Mesothelial cell of epicardium (in vitro differentiated cells): ENCODE data around the gene TCTN3. TPM values are rescaled to one million over a fixed set of nuclear protein-coding genes. Genes with fewer than 3 reads are reported as not detected.
A peak's percentile ranks its signal among the peaks of the same experiment; 100 is the strongest.
"Not testable (repeated sequence)": the region's sequence is repeated elsewhere in the genome, so short reads cannot be mapped to it uniquely, and the experiment has no call there.

Experiments used
- DNase-seq, 2 experiments: peaks; one replicate each; pipeline ENCODE4 v3.0.0; 2021; ENCODE audit warnings: low spot score in 2 of 2; ENCODE audit not compliant: unreplicated experiment in 2 of 2
- H3K27ac Mint-ChIP-seq: 2 replicates; pipeline ENCODE4 v1.8.0; 2021; ENCODE audit warnings: mixed read lengths
- H3K27me3 Mint-ChIP-seq: 2 replicates; pipeline ENCODE4 v1.8.0; 2021; ENCODE audit warnings: low read depth, mixed read lengths
- H3K36me3 Mint-ChIP-seq: 2 replicates; pipeline ENCODE4 v1.8.0; 2021; ENCODE audit warnings: mixed read lengths
- H3K4me1 Mint-ChIP-seq: 2 replicates; pipeline ENCODE4 v1.8.0; 2021; ENCODE audit warnings: mixed read lengths
- H3K4me3 Mint-ChIP-seq: 2 replicates; pipeline ENCODE4 v1.8.0; 2021; ENCODE audit warnings: mild to moderate bottlenecking, moderate library complexity, mixed read lengths
- H3K9me3 Mint-ChIP-seq: 2 replicates; pipeline ENCODE4 v1.8.0; 2021; ENCODE audit warnings: mixed read lengths
- CTCF ChIP-seq: fragments of 200-600 bp; sonication (generic); IDR thresholded peaks from one replicate; pipeline ENCODE4 v1.5.0; 2021; ENCODE audit warnings: antibody characterized with exemption; ENCODE audit not compliant: unreplicated experiment
- total RNA-seq: library from RNA; stranded (reverse); gene quantifications from 3 replicates; pipeline ENCODE4 v1.2.1, GENCODE V29; 2021

The TCTN3 gene, protein sequence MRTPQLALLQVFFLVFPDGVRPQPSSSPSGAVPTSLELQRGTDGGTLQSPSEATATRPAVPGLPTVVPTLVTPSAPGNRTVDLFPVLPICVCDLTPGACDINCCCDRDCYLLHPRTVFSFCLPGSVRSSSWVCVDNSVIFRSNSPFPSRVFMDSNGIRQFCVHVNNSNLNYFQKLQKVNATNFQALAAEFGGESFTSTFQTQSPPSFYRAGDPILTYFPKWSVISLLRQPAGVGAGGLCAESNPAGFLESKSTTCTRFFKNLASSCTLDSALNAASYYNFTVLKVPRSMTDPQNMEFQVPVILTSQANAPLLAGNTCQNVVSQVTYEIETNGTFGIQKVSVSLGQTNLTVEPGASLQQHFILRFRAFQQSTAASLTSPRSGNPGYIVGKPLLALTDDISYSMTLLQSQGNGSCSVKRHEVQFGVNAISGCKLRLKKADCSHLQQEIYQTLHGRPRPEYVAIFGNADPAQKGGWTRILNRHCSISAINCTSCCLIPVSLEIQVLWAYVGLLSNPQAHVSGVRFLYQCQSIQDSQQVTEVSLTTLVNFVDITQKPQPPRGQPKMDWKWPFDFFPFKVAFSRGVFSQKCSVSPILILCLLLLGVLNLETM
- total RNA-seq: 44.4 to 49.7 TPM (median 45.7 TPM) in 3 replicates

DNA sequence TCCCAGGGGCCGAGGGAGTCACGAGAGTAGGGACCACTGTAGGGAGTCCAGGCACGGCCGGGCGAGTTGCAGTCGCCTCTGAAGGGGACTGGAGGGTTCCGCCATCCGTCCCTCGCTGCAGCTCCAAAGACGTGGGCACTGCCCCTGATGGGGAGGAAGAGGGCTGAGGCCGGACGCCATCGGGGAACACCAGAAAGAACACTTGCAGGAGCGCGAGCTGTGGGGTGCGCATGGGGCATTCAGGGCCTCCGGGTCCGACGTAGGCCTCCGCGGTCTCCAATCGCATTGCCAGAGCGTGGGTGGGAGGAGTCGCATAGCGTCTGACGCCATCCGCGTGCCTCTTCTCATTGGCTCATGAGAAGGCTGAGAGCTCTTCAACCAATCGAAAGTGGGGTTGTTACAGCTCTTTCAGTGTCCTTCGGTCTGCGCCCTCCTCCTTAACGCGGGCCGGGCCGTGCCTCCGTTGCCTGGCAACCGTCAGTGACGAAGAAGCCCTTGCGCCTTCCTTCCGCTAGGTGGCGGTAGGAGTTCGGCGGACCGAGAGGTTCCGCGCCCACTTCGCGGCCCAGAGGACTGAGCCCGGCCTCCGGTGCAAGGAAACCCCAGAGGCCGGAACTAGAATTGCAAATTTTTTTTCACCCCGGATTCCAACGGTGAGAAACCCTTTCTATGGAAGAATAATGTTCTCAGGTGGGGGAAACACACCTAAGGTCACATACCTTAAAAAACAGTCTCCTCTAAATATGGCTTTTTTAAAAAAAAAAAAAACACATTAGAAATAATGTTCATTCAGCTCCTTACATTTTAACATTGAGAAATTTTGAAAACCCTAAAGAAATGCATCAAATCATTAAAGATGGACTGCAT lies at the start of gene TCTN3:
Gene TCTN3 (minus strand): TSS at position 260 of the 867 bp plus-strand sequence. CDS start 28 bp downstream, at position 232.
- peak within 1 kb of the TSS; percentile 99 for H3K27ac Mint-ChIP-seq
- peaks cover 12% of the 10 kb centered on the region for H3K9me3 Mint-ChIP-seq
- TF ChIP-seq CTCF: peak; percentile 100
- peaks cover 6% of the 10 kb centered on the region for H3K36me3 Mint-ChIP-seq
- H3K4me1 Mint-ChIP-seq: peaks cover 22% of the 10 kb centered on the region
- H3K27me3 Mint-ChIP-seq: no peaks in the 10 kb centered on the region
- peak within 1 kb of the TSS; percentile 98 for H3K4me3 Mint-ChIP-seq
- DNase-seq: peak; percentile 90 to 96

GRCh38 chr10:95742962-95743535 lies 49.3 kb upstream of the TCTN3 start:
- H3K4me1 Mint-ChIP-seq: peaks cover 14% of the 10 kb centered on the region
- H3K9me3 Mint-ChIP-seq: no peaks in the 10 kb centered on the region
- no peaks in the 10 kb centered on the region for H3K27me3 Mint-ChIP-seq
- no peak overlapping the region for H3K4me3 Mint-ChIP-seq
- peak overlapping the region; percentile 37 for H3K27ac Mint-ChIP-seq
- TF ChIP-seq CTCF: no peak
- H3K36me3 Mint-ChIP-seq: no peaks in the 10 kb centered on the region
- DNase-seq: no peak

- no peak for DNase-seq
- no peak for TF ChIP-seq CTCF
- Mint-ChIP-seq H3K36me3 (no peaks in the 10 kb centered on the region), H3K9me3 (no peaks in the 10 kb centered on the region), H3K27ac (peak overlapping the region; percentile 86), H3K4me1 (peaks cover 14% of the 10 kb centered on the region), H3K27me3 (no peaks in the 10 kb centered on the region), H3K4me3 (no peak overlapping the region)
Measured at GRCh38 chr10:95742485-95742884, 48.8 kb upstream of the TCTN3 start.

GRCh38 chr10:95741807-95742467 lies 48.2 kb upstream of the TCTN3 start:
- TF ChIP-seq CTCF: no peak
- H3K4me3 Mint-ChIP-seq: no peak overlapping the region
- H3K27me3 Mint-ChIP-seq: no peaks in the 10 kb centered on the region
- H3K27ac Mint-ChIP-seq: peak overlapping the region; percentile 86
- no peaks in the 10 kb centered on the region for H3K36me3 Mint-ChIP-seq
- DNase-seq: no peak
- H3K9me3 Mint-ChIP-seq: no peaks in the 10 kb centered on the region
- peaks cover 14% of the 10 kb centered on the region for H3K4me1 Mint-ChIP-seq

GRCh38 chr10:95739056-95739455 lies 45.3 kb upstream of the TCTN3 start:
- Mint-ChIP-seq H3K27me3 (no peaks in the 10 kb centered on the region), H3K36me3 (no peaks in the 10 kb centered on the region), H3K4me1 (peaks cover 14% of the 10 kb centered on the region), H3K27ac (no peak overlapping the region), H3K4me3 (no peak overlapping the region), H3K9me3 (peaks cover 7% of the 10 kb centered on the region)
- no peak for DNase-seq
- no peak for TF ChIP-seq CTCF

DNA sequence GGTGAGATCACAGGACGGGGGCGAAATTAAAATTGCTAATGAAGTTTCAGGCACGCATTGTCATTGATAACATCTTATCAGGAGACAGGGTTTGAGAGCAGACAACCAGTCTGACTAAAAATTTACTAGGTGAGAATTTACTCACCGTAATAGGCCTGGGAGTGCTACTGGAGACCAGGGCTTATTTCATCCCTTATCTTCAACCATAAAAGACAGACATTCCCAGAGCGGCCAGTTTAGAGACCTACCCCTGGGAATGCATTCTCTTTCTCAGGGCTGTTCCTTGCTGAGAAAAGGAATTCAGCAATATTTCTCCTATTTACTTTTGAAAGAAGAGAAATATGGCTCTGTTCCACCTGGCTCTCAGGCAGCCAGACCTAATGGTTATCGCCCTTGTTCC lies 39.2 kb upstream of the TCTN3 start:
- not testable (repeated sequence) for H3K27me3 Mint-ChIP-seq, DNase-seq, H3K36me3 Mint-ChIP-seq, H3K27ac Mint-ChIP-seq, H3K4me1 Mint-ChIP-seq, H3K4me3 Mint-ChIP-seq
- peaks cover 27% of the 10 kb centered on the region for H3K9me3 Mint-ChIP-seq
